GM19099 (cell line): ENCODE data around the gene LRP2.

Experiments
- POLR2A ChIP-seq: IDR thresholded peaks from 3 replicates; pipeline ENCODE4 v1.6.1; 2011; ENCODE audit warnings: low read depth; ENCODE audit not compliant: insufficient read length; ENCODE audit errors: extremely low read depth

LRP2 gene

DNA sequence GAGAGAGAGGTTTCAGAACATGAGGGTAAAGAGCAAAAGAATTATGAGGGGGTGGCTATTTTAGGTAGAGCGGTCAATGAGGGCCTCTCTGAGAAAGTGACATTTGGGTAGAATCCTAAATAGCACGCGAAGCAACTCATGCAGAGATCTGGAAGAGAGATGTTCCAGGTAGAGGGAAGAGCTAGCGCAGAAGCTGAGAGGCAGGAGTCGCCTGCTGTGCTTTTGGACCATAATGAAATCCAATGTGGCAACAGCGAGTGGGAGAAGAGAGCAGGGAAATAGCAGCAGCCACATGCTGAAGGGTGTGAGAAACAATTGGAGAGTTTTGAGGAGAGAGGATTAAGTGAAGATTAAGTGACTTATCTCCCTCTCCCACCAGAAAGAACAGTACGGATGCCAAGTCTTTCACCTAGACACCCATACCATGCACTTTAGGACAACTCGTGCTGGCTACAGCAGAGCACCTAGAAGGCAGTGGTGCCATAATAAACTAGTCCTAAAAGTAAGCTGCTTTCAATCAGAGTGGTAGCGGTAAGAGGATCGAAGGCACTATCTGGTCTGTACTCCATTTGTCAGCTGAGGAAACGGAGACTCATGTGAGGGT lies 129.7 kb downstream of the LRP2 start:
- TF ChIP-seq POLR2A: no peak

GRCh38 chr2:169230204-169230603 lies 132.1 kb downstream of the LRP2 start:
- TF ChIP-seq POLR2A: no peak

- TF ChIP-seq POLR2A: no peak
These were observed 132.7 kb downstream of the LRP2 start for GRCh38 chr2:169229590-169229989.

- no peak for TF ChIP-seq POLR2A
These were observed 136.4 kb downstream of the LRP2 start for GRCh38 chr2:169225906-169226305.

- no peak for TF ChIP-seq POLR2A
These were observed 137.0 kb downstream of the LRP2 start for GRCh38 chr2:169225233-169225750.

GRCh38 chr2:169222665-169223064 lies 139.7 kb downstream of the LRP2 start:
- TF ChIP-seq POLR2A: no peak

DNA sequence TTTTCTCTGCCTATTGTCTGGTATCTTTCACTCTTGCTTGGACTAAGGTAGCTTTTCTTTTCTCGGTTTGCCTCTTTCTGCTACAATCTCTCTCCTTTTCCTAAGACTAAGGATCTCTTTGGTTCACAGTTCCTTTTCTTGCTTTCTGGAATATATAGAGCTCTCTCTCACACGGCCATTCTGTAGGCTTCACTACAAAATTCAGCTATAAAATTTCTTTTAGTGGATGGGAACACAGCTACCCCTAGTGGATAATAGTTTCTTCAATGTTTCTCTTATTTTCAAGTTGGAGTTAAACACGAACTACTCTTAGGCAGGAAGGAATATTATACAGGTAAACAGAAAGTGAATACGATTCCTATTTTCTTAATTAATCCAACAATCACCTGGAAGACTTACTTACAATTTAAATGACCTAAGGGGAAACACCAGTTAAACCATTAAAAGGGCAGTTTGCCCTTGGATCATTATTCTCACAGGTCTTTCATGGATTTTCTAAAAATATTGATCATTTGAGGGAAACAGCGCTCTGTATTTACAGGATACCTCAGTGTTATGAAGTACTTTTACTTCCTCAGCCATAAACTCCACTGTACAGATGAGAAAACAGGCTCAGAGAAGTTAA lies 140.5 kb downstream of the LRP2 start:
- TF ChIP-seq POLR2A: no peak

GRCh38 chr2:169210917-169211316 lies 151.4 kb downstream of the LRP2 start:
- TF ChIP-seq POLR2A: no peak

GRCh38 chr2:169208026-169208425 lies 154.3 kb downstream of the LRP2 start:
- no peak for TF ChIP-seq POLR2A

GRCh38 chr2:169205176-169205575 lies 157.2 kb downstream of the LRP2 start:
- no peak for TF ChIP-seq POLR2A

DNA sequence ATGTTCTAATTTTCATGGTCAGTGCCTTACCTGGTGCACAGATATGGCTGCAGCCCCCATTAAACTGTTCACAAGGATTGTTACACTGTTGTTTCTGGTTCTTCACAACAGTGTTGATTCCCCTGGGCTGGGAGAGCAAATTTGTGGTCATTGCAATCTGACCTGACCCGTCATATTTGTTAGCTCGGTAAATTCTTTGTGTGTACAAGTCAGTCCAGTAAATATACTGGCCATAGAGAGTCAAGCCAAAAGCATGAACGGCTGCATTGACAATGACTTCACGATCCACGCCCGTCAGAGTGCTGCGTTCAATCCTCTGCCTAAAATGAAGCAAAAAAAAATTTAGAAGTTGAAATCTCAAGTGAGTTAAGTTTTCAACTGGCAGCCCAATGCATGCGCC lies 158.4 kb downstream of the LRP2 start:
- TF ChIP-seq POLR2A: no peak

DNA sequence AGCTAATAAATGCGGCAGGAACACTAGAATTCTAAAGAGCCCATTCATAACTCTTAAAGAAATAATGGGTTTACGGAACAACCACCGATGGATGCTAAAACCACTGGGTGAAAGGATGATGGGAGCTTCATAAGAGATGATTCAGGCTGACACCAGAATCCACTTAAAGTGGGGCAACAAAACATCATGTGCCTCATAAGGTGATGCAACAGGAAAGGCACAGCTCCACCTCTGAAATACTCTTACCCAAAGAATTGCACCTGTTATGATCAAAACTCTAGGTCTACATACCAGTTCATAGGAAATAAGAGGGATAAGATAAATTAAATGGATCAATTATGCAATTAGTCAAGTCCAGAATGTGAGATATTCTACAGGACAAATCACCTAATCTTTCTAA lies 161.6 kb downstream of the LRP2 start:
- no peak for TF ChIP-seq POLR2A

GRCh38 chr2:169193618-169194017 lies 168.7 kb downstream of the LRP2 start:
- TF ChIP-seq POLR2A: no peak

DNA sequence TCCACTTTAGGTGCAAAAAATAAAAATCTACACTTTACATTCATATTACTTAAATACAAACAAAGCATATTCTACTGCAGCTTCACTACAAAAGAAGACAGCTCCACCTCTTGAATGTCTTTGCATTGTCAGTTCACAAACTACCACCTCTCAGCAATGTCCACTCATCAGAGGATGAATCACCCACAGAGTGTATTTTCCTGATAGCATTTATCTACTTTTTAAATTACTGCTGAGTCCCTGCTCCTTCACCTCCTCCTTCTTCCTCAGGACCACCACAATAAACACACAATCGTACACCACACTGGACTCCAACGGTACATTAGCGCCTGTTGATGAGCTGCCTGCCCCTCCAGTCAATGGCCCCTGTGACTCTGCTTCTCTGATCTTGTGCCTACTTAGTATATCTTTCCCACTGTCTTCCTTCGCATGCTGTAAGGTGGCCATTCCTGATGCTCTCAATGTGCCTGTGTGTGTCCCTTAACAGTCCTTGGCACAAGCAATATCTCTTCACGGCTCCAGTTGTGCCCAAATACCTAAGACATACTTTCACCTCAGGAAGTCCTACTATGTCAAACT lies 172.0 kb downstream of the LRP2 start:
- no peak for TF ChIP-seq POLR2A

GRCh38 chr2:169189132-169189531 lies 173.2 kb downstream of the LRP2 start:
- no peak for TF ChIP-seq POLR2A

DNA sequence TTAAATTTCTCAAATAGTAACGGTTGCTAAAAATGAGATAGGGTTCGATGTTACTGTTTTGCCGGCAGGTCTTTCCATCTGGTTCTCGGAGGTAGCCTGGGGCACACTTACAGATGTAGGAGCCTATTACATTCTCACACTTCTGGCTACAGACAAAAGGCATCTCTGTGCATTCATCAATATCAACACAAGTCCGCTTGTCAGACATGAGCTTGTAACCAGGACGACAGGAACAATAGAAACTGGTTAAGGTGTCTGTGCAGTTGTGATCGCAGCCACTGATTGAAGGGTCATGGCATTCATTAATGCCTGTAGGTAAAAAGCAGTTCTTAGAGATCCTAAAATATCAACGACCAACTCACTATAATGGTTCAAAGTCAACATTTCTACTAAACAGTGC lies 176.6 kb downstream of the LRP2 start:
- TF ChIP-seq POLR2A: no peak
